Ramos (cell line): ENCODE measurements around the gene WRNIP1.

ENCODE experiments used
- in situ Hi-C: fragments of 300-500 bp; cut with MboI; formaldehyde crosslinking; loops from one replicate; pipeline ENCODE4 v1.14.3; 2022; ENCODE audit warnings: low sequenced_read_pairs; ENCODE audit not compliant: unreplicated experiment

WRNIP1 gene

GRCh38 chr6:2827142-2827541, 61.9 kb downstream of the WRNIP1 start:
- in situ Hi-C loops: no loop called here

- in situ Hi-C loops: no loop called here
Observed at GRCh38 chr6:2828629-2829028, 63.4 kb downstream of the WRNIP1 start.

- in situ Hi-C loops: no loop called here
Observed at GRCh38 chr6:2829253-2829652, 64.1 kb downstream of the WRNIP1 start.

GRCh38 chr6:2830183-2830582, 65.0 kb downstream of the WRNIP1 start:
- in situ Hi-C loops: no loop called here

GRCh38 chr6:2831392-2831791, 66.2 kb downstream of the WRNIP1 start:
- in situ Hi-C loops: no loop called here

- in situ Hi-C loops: no loop called here
Observed at GRCh38 chr6:2834262-2834661, 69.1 kb downstream of the WRNIP1 start.
